Mucosa of descending colon (tissue), 3 donors: ENCODE results near the gene MATN1. TPM values are rescaled to one million over a fixed set of nuclear protein-coding genes. Genes with fewer than 3 reads are reported as not detected.

ENCODE experiments used
- ATAC-seq: fragments of 200-7000 bp; cut with Tn5 transposase; one replicate; pipeline ENCODE4 v1.9.1; 2020; ENCODE audit warnings: mild to moderate bottlenecking, moderate library complexity
- DNase-seq, 3 donors: peaks; one replicate each; pipeline ENCODE4 v3.0.0-alpha.2; 2020
- H3K36me3 ChIP-seq: fragments of 200-600 bp; one replicate; pipeline ENCODE4 v1.8.0; 2021; ENCODE audit warnings: low read depth, mild to moderate bottlenecking
- H3K4me1 ChIP-seq: fragments of 200-600 bp; one replicate; pipeline ENCODE4 v1.8.0; 2021; ENCODE audit warnings: low read depth, mild to moderate bottlenecking
- H3K4me3 ChIP-seq: fragments of 200-600 bp; one replicate; pipeline ENCODE4 v1.8.0; 2021; ENCODE audit warnings: mild to moderate bottlenecking
- H3K9me3 ChIP-seq: fragments of 200-600 bp; one replicate; pipeline ENCODE4 v1.8.0; 2021; ENCODE audit warnings: mild to moderate bottlenecking
- CTCF ChIP-seq: fragments of 200-600 bp; IDR thresholded peaks from one replicate; pipeline ENCODE4 v1.8.0; 2022; ENCODE audit warnings: antibody characterized with exemption, mild to moderate bottlenecking
- intact Hi-C, 2 donors: fragments of 100-400 bp; cut with DNase I in 1 of 2; cut with micrococcal nuclease in 1 of 2; formaldehyde crosslinking; loops; one replicate each; pipeline versions ENCODE4 v1.11.0 to v1.11.1; 2022; cut with DNase I, micrococcal nuclease
- total RNA-seq, 3 donors: library from RNA; stranded (reverse); fragmentation: NEBNext Ultra II Directional in 2 of 3; extraction: Animal tissue kit (Norgen Biotek cat#: 25700) in 2 of 3; gene quantifications; one replicate each; pipeline versions ENCODE4 v1.2.1 to v1.2.4, GENCODE V29; 2021 to 2023
- donor health status: DM: no; HTN: no; CAD: no; lungs with moderate emphysema.
- donor health status: DM: no; HTN: no; CAD: no.
- donor health status: DM: no; HTN: yes; CAD: no.

The MATN1 gene
- total RNA-seq, 3 donors from 2014 or later = 0.22 TPM; not detected in 2

- intact Hi-C loops = no loop called here
- TF ChIP-seq CTCF = no peak
- no peak for DNase-seq
- Histone ChIP-seq H3K4me3 (no peak overlapping the region), H3K9me3 (no peaks in the 10 kb centered on the region), H3K4me1 (no peaks in the 10 kb centered on the region), H3K36me3 (no peaks in the 10 kb centered on the region)
- no peak for ATAC-seq
Measured at GRCh38 chr1:30758785-30759380, 35.5 kb upstream of the MATN1 start.

GRCh38 chr1:30758121-30758688 lies 34.8 kb upstream of the MATN1 start:
- Histone ChIP-seq H3K4me1 (no peaks in the 10 kb centered on the region), H3K4me3 (no peak overlapping the region), H3K9me3 (no peaks in the 10 kb centered on the region), H3K36me3 (no peaks in the 10 kb centered on the region)
- intact Hi-C loops = no loop called here
- TF ChIP-seq CTCF = no peak
- DNase-seq (no peak), ATAC-seq (no peak)

- TF ChIP-seq CTCF = no peak
- peak; percentile 57 for ATAC-seq
- DNase-seq = peak; percentile 59 to 89 (median 71)
- Histone ChIP-seq H3K4me3 (no peak within 1 kb of the TSS), H3K36me3 (no peaks in the 10 kb centered on the region), H3K4me1 (no peaks in the 10 kb centered on the region), H3K9me3 (no peaks in the 10 kb centered on the region)
- intact Hi-C loops = no loop called here
Measured at GRCh38 chr1:30757352-30758120, 34.2 kb upstream of the MATN1 start, which contains the start of gene LAPTM5. Gene LAPTM5 (minus strand): TSS chr1:30757774. CDS start chr1:30757745, 29 bp downstream.

- Histone ChIP-seq H3K36me3 (no peaks in the 10 kb centered on the region), H3K4me3 (no peak overlapping the region)
Measured at GRCh38 chr1:30756545-30757351, 33.4 kb upstream of the MATN1 start.

More at GRCh38 chr1:30756545-30757351, 33.4 kb upstream of the MATN1 start:
- Histone ChIP-seq H3K9me3 (no peaks in the 10 kb centered on the region), H3K4me1 (no peaks in the 10 kb centered on the region)
- peak; percentile 57 for ATAC-seq
- intact Hi-C loops = no loop called here
- DNase-seq = peak; percentile 60 to 87 (median 60)
- no peak for TF ChIP-seq CTCF
